Stomach (tissue), 19 donors: Measurements from ENCODE around the gene PRAMEF11. TPM values are rescaled to one million over a fixed set of nuclear protein-coding genes. Genes with fewer than 3 reads are reported as not detected.
"Not testable (repeated sequence)": the region's sequence is repeated elsewhere in the genome, so short reads cannot be mapped to it uniquely, and the experiment has no call there.

ENCODE experiments used
- DNase-seq, 2 donors: peaks; one replicate each; pipeline versions ENCODE4 v3.0.0 to v3.0.0-alpha.2; 2013 to 2019
- H3K27ac ChIP-seq, 5 donors: fragments of 200-600 bp in 4 of 5; sonication (generic) in 4 of 5; one replicate each; pipeline ENCODE4 v1.5.1; 2013 to 2019; ENCODE audit warnings: mild to moderate bottlenecking in 1 of 5, moderate library complexity in 1 of 5
- H3K27me3 ChIP-seq, 3 donors: fragments of 200-600 bp; sonication (generic); one replicate each; pipeline ENCODE4 v1.5.1; 2017 to 2019; ENCODE audit warnings: mixed run types in 1 of 3
- H3K36me3 ChIP-seq, 4 donors: fragments of 200-600 bp; sonication (generic); 1 replicate in 3 of 4; 2 replicates in 1 of 4; pipeline ENCODE4 v1.5.1; 2016 to 2019
- H3K4me1 ChIP-seq, 4 donors: fragments of 200-600 bp; sonication (generic); one replicate each; pipeline ENCODE4 v1.5.1; 2016 to 2019
- H3K4me3 ChIP-seq, 4 donors: fragments of 200-600 bp; sonication (generic) in 3 of 4; one replicate each; pipeline ENCODE4 v1.5.1; 2016 to 2019; ENCODE audit warnings: mild to moderate bottlenecking in 1 of 4
- H3K9me3 ChIP-seq, 4 donors: fragments of 200-600 bp; sonication (generic); one replicate each; pipeline ENCODE4 v1.5.1; 2016 to 2019
- CTCF ChIP-seq, 7 experiments: fragments of 450-650 bp in 4 of 7; fragments of 200-600 bp in 3 of 7; sonication (generic) in 3 of 7; IDR thresholded peaks; one replicate each; pipeline ENCODE4 v1.5.1; 2016 to 2019; ENCODE audit warnings: antibody characterized with exemption in 7 of 7, control low read depth in 2 of 7, mild to moderate bottlenecking in 1 of 7
- EP300 ChIP-seq: sonication (generic); formaldehyde crosslinking; IDR thresholded peaks from one replicate; pipeline ENCODE4 v1.6.1; 2017; ENCODE audit warnings: antibody characterized with exemption
- POLR2A ChIP-seq, 4 donors: fragments of 450-650 bp; IDR thresholded peaks; one replicate each; pipeline ENCODE4 v1.6.1; 2016; ENCODE audit warnings: antibody characterized with exemption in 4 of 4, control low read depth in 2 of 4, mild to moderate bottlenecking in 1 of 4, moderate library complexity in 1 of 4
- POLR2AphosphoS5 ChIP-seq, 3 donors: sonication (generic); formaldehyde crosslinking; IDR thresholded peaks; one replicate each; pipeline ENCODE4 v1.6.1; 2016; ENCODE audit warnings: antibody characterized with exemption in 3 of 3
- WGBS, 5 donors: extraction: QIAGEN DNeasy Blood & Tissue Kit in 3 of 5; methylation state at CpG; one replicate each; pipeline versions ENCODE4 v1.1.5 to v1.1.7; 2013 to 2018; 5-methylcytosine and 5-hydroxymethylcytosine counted together
- intact Hi-C: fragments of 100-400 bp; cut with DNase I; formaldehyde crosslinking; loops from one replicate; pipeline ENCODE4 v1.15.1; 2023; ENCODE audit warnings: low total_unique reads
- long read RNA-seq, 10 donors: transcript quantifications; one replicate each; lab custom pipeline, GENCODE V29; 2026
- polyA plus RNA-seq, 3 donors: library from polyadenylated mRNA; stranded (reverse); fragments of 200-250 nt; gene quantifications; one replicate each; pipeline ENCODE4 v1.2.3, GENCODE V29; 2013
- total RNA-seq, 5 donors: library from RNA; depleted of rRNA; stranded (reverse); fragments of >200 nt; gene quantifications; one replicate each; pipeline versions ENCODE4 v1.1.0 to v1.2.3, GENCODE V29; 2014 to 2016
- donor health status: healthy with polysubstance abuse.
- donor health status: Bipolar disorder and iron deficiency.
- donor health status: healthy.

The PRAMEF11 gene
- total RNA-seq, result not detected
- not detected for polyA plus RNA-seq
- long read RNA-seq, donor 1, result 0 reads
- long read RNA-seq, donor 2, result 0 reads
- long read RNA-seq, donor 3, result 0 reads
- long read RNA-seq, donor 4, result 0 reads
- long read RNA-seq, donor 5, result 0 reads
- long read RNA-seq, donor 6, result 0 reads
- long read RNA-seq, donor 7, result 0 reads
- long read RNA-seq, donor 8, result 0 reads
- long read RNA-seq, donor 9, result 0 reads
- long read RNA-seq, donor 10, result 0 reads

DNA sequence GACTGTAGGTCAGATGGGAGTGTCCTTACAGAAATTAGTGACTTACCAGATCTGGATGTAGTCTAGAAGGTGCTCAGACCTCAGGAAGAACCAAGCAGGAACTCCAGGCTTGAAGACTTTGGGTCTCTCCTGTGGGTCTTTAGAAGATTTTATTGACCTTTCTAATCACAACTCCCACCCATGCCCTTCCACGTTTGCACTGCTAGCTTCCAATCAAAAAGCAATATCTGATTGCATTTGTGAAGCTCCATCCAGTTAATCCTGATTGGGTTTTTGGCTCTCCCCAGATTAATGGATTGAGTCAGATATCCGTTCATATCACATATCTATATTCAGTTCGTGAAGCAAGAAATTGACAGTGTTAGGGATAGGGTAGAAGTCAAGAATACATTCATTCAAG, at the start of gene PRAMEF11:
Gene PRAMEF11 (minus strand): TSS at position 101 of the 400 bp plus-strand sequence. CDS start 2,621 bp downstream, outside the sequence.
- H3K36me3 ChIP-seq, DNase-seq, H3K9me3 ChIP-seq, H3K4me1 ChIP-seq, H3K27ac ChIP-seq, H3K4me3 ChIP-seq, H3K27me3 ChIP-seq, intact Hi-C loops: not testable (repeated sequence)
- 54 to 66% (median 62%) methylated on average over 3 of the region's 3 CpGs for WGBS, 5 donors

DNA sequence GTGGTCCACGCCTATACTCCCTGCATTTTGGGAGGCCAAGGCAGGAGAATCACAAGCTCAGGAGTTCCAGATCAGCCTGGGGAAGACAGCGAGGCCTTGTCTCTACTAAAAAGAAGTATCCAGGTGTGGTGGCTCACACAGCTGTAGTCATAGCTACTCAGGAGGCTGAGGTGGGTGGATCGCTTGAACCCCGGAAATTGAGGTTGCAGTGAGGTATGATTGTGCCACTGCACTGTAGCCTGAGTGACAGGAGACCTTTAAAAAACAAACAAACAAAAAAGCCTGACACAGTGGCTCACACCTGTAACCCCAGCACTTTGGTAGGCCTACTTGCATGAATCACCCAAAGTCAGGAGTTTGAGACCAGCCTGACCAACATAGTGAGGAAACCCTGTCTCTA, 47.2 kb upstream of the PRAMEF11 start:
- H3K4me1 ChIP-seq, DNase-seq, H3K27ac ChIP-seq, H3K27me3 ChIP-seq, H3K36me3 ChIP-seq, intact Hi-C loops, H3K4me3 ChIP-seq, H3K9me3 ChIP-seq: not testable (repeated sequence)
- WGBS, 5 donors, result 74 to 86% (median 82%) methylated on average over 2 to 3 of the region's 4 CpGs

GRCh38 chr1:12863131-12863880, 32.1 kb upstream of the PRAMEF11 start:
- H3K27ac ChIP-seq, H3K27me3 ChIP-seq, intact Hi-C loops, H3K36me3 ChIP-seq, H3K4me1 ChIP-seq, H3K4me3 ChIP-seq, DNase-seq, H3K9me3 ChIP-seq: not testable (repeated sequence)
- 74 to 88% (median 78%) methylated on average over 4 of the region's 7 CpGs; no CpG with 5 or more reads in 2 of the 5 donors for WGBS, 5 donors

DNA sequence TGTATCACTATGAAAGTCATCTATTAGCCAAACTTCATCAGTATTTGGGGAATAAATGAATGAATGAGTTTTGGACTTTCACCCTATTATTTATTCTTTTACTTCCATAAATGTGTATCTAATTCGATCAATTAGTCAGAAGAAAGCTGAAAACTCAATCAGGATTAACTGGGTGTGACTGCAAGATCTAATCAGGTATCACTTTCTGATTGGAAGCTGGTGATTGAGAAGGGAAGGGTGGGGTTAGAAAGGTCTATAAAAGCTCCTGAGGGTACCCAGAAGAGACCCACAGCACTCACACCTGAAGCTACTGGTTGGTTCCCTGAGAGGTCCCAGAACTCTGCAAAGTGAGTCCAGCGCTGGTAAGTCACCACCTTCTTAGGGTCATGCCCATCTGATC, 25.6 kb upstream of the PRAMEF11 start, which contains the start of gene PRAMEF2:
Gene PRAMEF2 (plus strand): TSS at position 301 of the 400 bp plus-strand sequence. CDS start 1,924 bp downstream, outside the sequence.
- intact Hi-C loops, DNase-seq, H3K36me3 ChIP-seq, H3K27me3 ChIP-seq, H3K27ac ChIP-seq, H3K4me3 ChIP-seq, H3K9me3 ChIP-seq, H3K4me1 ChIP-seq: not testable (repeated sequence)
- 65 to 79% (median 69%) methylated on average over 1 to 2 of the region's 2 CpGs; no CpG with 5 or more reads in 1 of the 5 donors for WGBS, 5 donors

- H3K27me3 ChIP-seq, result peaks cover 0 to 7% (median 0%) of the 10 kb centered on the region in 3 donors
- DNase-seq, result no peak
- peaks cover 0 to 10% (median 2%) of the 10 kb centered on the region in 4 donors for H3K9me3 ChIP-seq
- H3K4me1 ChIP-seq, result no peaks in the 10 kb centered on the region
- no peak overlapping the region for H3K27ac ChIP-seq
- intact Hi-C loops, result no loop called here
- 58 to 61% (median 61%) methylated on average over 4 of the region's 4 CpGs for WGBS, 5 donors
- TF ChIP-seq EP300 (no peak), POLR2A (IDR thresholded peaks at IDR 0.05) (no peak), CTCF (IDR thresholded peaks at IDR 0.05) (no peak), POLR2AphosphoS5 (IDR thresholded peaks at IDR 0.05) (no peak)
- H3K4me3 ChIP-seq, result no peak overlapping the region
- H3K36me3 ChIP-seq, result no peaks in the 10 kb centered on the region
Measured at GRCh38 chr1:12851779-12852178, 20.6 kb upstream of the PRAMEF11 start.

DNA sequence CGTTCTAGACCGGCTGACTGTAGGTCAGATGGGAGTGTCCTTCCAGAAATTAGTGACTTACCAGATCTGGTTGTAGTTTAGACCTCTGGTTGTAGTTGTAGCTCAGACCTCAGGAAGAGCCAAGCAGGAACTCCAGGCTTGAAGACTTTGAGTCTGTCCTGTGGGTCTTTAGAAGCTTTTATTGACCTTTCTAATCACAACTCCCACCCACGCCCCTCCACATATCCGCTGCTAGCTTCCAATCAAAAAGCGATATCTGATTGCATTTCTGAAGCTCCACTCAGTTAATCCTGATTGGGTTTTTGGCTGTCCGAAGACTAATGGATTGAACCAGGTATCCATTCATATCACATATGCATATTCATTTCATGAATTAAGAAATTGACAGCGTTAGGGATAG, 17.4 kb upstream of the PRAMEF11 start, which contains the start of gene HNRNPCL1:
Gene HNRNPCL1 (minus strand): TSS at position 101 of the 400 bp plus-strand sequence. CDS start 431 bp downstream, outside the sequence.
- intact Hi-C loops, DNase-seq, H3K27me3 ChIP-seq, H3K4me3 ChIP-seq, H3K27ac ChIP-seq, H3K4me1 ChIP-seq, H3K36me3 ChIP-seq: not testable (repeated sequence)
- peaks cover 0 to 13% (median 4%) of the 10 kb centered on the region in 4 donors for H3K9me3 ChIP-seq
- WGBS, 5 donors, result 77 to 87% (median 84%) methylated on average over 5 to 7 of the region's 7 CpGs

DNA sequence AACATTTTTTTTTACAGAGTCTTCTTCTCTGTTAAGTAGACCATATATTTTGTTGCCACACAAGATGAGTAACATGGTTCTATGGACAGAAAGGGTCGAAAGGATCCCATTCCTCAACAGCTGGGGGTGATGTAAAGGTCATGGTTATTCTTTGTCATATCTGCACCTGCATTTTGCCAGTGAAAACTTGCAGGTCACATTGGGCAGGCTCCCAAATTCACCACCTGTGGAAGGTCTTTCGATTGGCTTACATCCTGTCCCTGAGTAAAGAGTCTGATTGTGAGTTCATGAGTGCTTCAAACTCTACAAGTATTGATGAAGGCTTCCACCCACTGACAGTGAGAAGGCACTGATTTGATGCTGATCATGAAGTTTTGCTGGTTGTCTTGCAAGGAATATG, 2.0 kb upstream of the PRAMEF11 start:
- H3K27me3 ChIP-seq, H3K36me3 ChIP-seq, H3K4me1 ChIP-seq, H3K9me3 ChIP-seq, H3K4me3 ChIP-seq, DNase-seq, intact Hi-C loops, H3K27ac ChIP-seq: not testable (repeated sequence)
- 42 to 59% (median 53%) methylated on average over 1 to 2 of the region's 2 CpGs for WGBS, 5 donors

DNA sequence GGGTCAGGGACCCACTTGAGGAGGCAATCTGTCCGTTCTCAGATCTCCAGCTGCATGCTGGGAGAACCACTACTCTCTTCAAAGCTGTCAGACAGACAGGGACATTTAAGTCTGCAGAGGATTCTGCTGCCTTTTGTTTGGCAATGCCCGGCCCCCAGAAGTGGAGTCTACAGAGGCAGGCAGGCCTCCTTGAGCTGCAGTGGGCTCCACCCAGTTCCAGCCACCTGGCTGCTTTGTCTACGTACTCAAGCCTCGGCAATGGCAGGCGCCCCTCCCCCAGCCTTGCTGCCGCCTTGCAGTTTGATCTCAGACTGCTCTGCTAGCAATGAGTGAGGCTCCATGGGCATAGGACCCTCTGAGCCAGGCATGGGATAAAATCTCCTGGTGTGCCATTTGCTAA, 12.1 kb downstream of the PRAMEF11 start:
- H3K36me3 ChIP-seq, H3K4me1 ChIP-seq, H3K27ac ChIP-seq, H3K27me3 ChIP-seq, H3K9me3 ChIP-seq, DNase-seq, intact Hi-C loops, H3K4me3 ChIP-seq: not testable (repeated sequence)
- WGBS, 5 donors, result 17 to 69% (median 58%) methylated on average over 1 to 6 of the region's 6 CpGs
